GM21786 (cell line): ENCODE measurements around the gene HDDC3.
"Not testable (repeated sequence)": the region's sequence is repeated elsewhere in the genome, so short reads cannot be mapped to it uniquely, and the experiment has no call there.

Experiments used
- ATAC-seq: cut with Tn5 transposase; IDR thresholded peaks from one replicate; pipeline ENCODE4 v1.9.1; 2021; ENCODE audit not compliant: unreplicated experiment

Gene HDDC3

GRCh38 chr15:90910441-90911301, 21.7 kb downstream of the HDDC3 start:
- ATAC-seq = no peak

GRCh38 chr15:90909976-90910375, 22.4 kb downstream of the HDDC3 start:
- no peak for ATAC-seq

- not testable (repeated sequence) for ATAC-seq
These were observed 22.9 kb downstream of the HDDC3 start for GRCh38 chr15:90909449-90909848.

- ATAC-seq = no peak
These were observed 24.4 kb downstream of the HDDC3 start for GRCh38 chr15:90907838-90908507.

- ATAC-seq = no peak
These were observed 25.2 kb downstream of the HDDC3 start for GRCh38 chr15:90907051-90907660.

- no peak for ATAC-seq
These were observed 26.0 kb downstream of the HDDC3 start for GRCh38 chr15:90906181-90906849.

- no peak for ATAC-seq
These were observed 26.8 kb downstream of the HDDC3 start for GRCh38 chr15:90905306-90906180.

- ATAC-seq = no peak
These were observed 27.6 kb downstream of the HDDC3 start for GRCh38 chr15:90904746-90905145.

- no peak for ATAC-seq
These were observed 28.4 kb downstream of the HDDC3 start for GRCh38 chr15:90903733-90904536.

GRCh38 chr15:90902840-90903732, 29.3 kb downstream of the HDDC3 start, which contains the start of gene MAN2A2:
Gene MAN2A2, plus strand, starts transcription at chr15:90903302. Its CDS starts 906 bp downstream, at chr15:90904208.
- peak; percentile 42 for ATAC-seq

GRCh38 chr15:90902040-90902839, 30.1 kb downstream of the HDDC3 start:
- peak; percentile 67 for ATAC-seq

GRCh38 chr15:90901175-90902039, 30.9 kb downstream of the HDDC3 start:
- ATAC-seq = no peak

GRCh38 chr15:90897131-90897655, 35.2 kb downstream of the HDDC3 start:
- ATAC-seq = peak; percentile 59

GRCh38 chr15:90895571-90896117, 36.7 kb downstream of the HDDC3 start:
- no peak for ATAC-seq

GRCh38 chr15:90893175-90894090, 38.9 kb downstream of the HDDC3 start:
- ATAC-seq = no peak
